Fibroblast of lung (primary cell): ENCODE data around the gene GPN1. TPM values are rescaled to one million over a fixed set of nuclear protein-coding genes. Genes with fewer than 3 reads are reported as not detected.

Source experiments
- DNase-seq, 2 donors: peaks; one replicate each; pipeline versions ENCODE4 v3.0.0 to v3.0.0-alpha.2; 2010; ENCODE audit warnings: low read depth in 2 of 2
- H2AFZ ChIP-seq: 2 replicates; pipeline ENCODE4 v1.5.1; 2012; ENCODE audit warnings: low read length, control low read depth, inconsistent platforms
- H3K27ac ChIP-seq: 2 replicates; pipeline ENCODE4 v1.5.1; 2011; ENCODE audit warnings: low read length, control low read depth; ENCODE audit not compliant: insufficient read depth
- H3K27me3 ChIP-seq: 2 replicates; pipeline ENCODE4 v1.5.1; 2011; ENCODE audit warnings: mild to moderate bottlenecking, low read length; ENCODE audit not compliant: control insufficient read depth, insufficient read depth
- H3K36me3 ChIP-seq: 2 replicates; pipeline ENCODE4 v1.5.1; 2011; ENCODE audit warnings: low read length; ENCODE audit not compliant: control insufficient read depth, insufficient read depth
- H3K4me1 ChIP-seq: 2 replicates; pipeline ENCODE4 v1.5.1; 2011; ENCODE audit warnings: low read length; ENCODE audit not compliant: control insufficient read depth, insufficient read depth; ENCODE audit errors: extremely low read depth
- H3K4me2 ChIP-seq: 2 replicates; pipeline ENCODE4 v1.5.1; 2011; ENCODE audit warnings: low read length, control low read depth; ENCODE audit not compliant: insufficient read depth; ENCODE audit errors: extremely low read depth
- H3K4me3 ChIP-seq, 4 experiments: fragments of 200-600 bp in 1 of 4; sonication (generic) in 1 of 4; replicated peaks in 1 of 4; 2 replicates each; pipeline ENCODE4 v1.5.1; 2011 to 2016; ENCODE audit warnings: low read length in 4 of 4, low read depth in 3 of 4, mild to moderate bottlenecking in 3 of 4, control low read depth in 2 of 4, inconsistent platforms in 1 of 4, mixed read lengths in 1 of 4; ENCODE audit not compliant: insufficient read depth in 1 of 4; ENCODE audit errors: control extremely low read depth in 1 of 4
- H3K79me2 ChIP-seq: 2 replicates; pipeline ENCODE4 v1.5.1; 2012; ENCODE audit warnings: mild to moderate bottlenecking, low read length, inconsistent platforms; ENCODE audit not compliant: control insufficient read depth, insufficient read depth
- H3K9ac ChIP-seq: 2 replicates; pipeline ENCODE4 v1.5.1; 2011; ENCODE audit warnings: mild to moderate bottlenecking, low read length, control low read depth; ENCODE audit not compliant: insufficient read depth
- H3K9me3 ChIP-seq: 2 replicates; pipeline ENCODE4 v1.5.1; 2012; ENCODE audit warnings: low read depth, low read length; ENCODE audit not compliant: control insufficient read depth, insufficient read depth
- H4K20me1 ChIP-seq: 2 replicates; pipeline ENCODE4 v1.5.1; 2011; ENCODE audit warnings: low read length; ENCODE audit not compliant: control insufficient read depth, insufficient read depth; ENCODE audit errors: extremely low read depth
- CTCF ChIP-seq, 2 donors: IDR thresholded peaks in 1 of 2; conservative IDR thresholded peaks in 1 of 2; 1 replicate in 1 of 2; 2 replicates in 1 of 2; pipeline ENCODE4 v1.5.1; 2011 to 2012; ENCODE audit warnings: low read length in 2 of 2, control low read depth in 1 of 2, inconsistent platforms in 1 of 2, low read depth in 1 of 2, mild to moderate bottlenecking in 1 of 2
- EZH2 ChIP-seq: IDR thresholded peaks from 2 replicates; pipeline ENCODE4 v1.5.1; 2012; ENCODE audit warnings: low read length, control low read depth, mild to moderate bottlenecking; ENCODE audit errors: missing control alignments
- polyA plus RNA-seq, 2 donors: library from polyadenylated mRNA; depleted of rRNA in 1 of 2; stranded (reverse) in 1 of 2; unstranded in 1 of 2; fragments of >200 nt; gene quantifications; 2 replicates each; pipeline ENCODE4 v1.2.1, GENCODE V29; 2011 to 2012; ENCODE audit warnings: missing spikeins in 1 of 2
- total RNA-seq: library from RNA; depleted of rRNA; stranded (reverse); fragments of >200 nt; gene quantifications from 2 replicates; pipeline ENCODE4 v1.2.1, GENCODE V29; 2014

Gene GPN1
- total and polyA plus RNA-seq, 2 donors (not counting 1 experiment from before 2014, with no cell fraction given) = 34.5 to 60.9 TPM

GRCh38 chr2:27615316-27615715, 13.5 kb upstream of the GPN1 start:
- no peak overlapping the region for H2AFZ ChIP-seq
- TF ChIP-seq CTCF (conservative IDR thresholded peaks at IDR 0.05 in 1 of 2, IDR thresholded peaks at IDR 0.05 in 1 of 2; ENCODE audit: low read depth in 1 of 2, low read length in 2 of 2) = no peak
- TF ChIP-seq EZH2 = no peak
- H3K79me2 ChIP-seq = no peaks in the 10 kb centered on the region
- H3K4me2 ChIP-seq = no peak overlapping the region
- no peak overlapping the region for H3K27ac ChIP-seq
- H4K20me1 ChIP-seq = no peaks in the 10 kb centered on the region
- H3K9ac ChIP-seq = no peak overlapping the region
- H3K36me3 ChIP-seq = peaks cover 8% of the 10 kb centered on the region
- peak in 1 of 2 donors; percentile 17 for DNase-seq
- H3K27me3 ChIP-seq = no peaks in the 10 kb centered on the region
- no peak overlapping the region for H3K4me3 ChIP-seq
- no peaks in the 10 kb centered on the region for H3K9me3 ChIP-seq
- no peaks in the 10 kb centered on the region for H3K4me1 ChIP-seq

GRCh38 chr2:27621524-27621923, 7.3 kb upstream of the GPN1 start:
- H3K79me2 ChIP-seq = no peaks in the 10 kb centered on the region
- H4K20me1 ChIP-seq = no peaks in the 10 kb centered on the region
- DNase-seq = no peak
- no peak overlapping the region for H3K4me2 ChIP-seq
- H3K9ac ChIP-seq = no peak overlapping the region
- H3K4me3 ChIP-seq = no peak overlapping the region
- TF ChIP-seq EZH2 (no peak), CTCF (conservative IDR thresholded peaks at IDR 0.05 in 1 of 2, IDR thresholded peaks at IDR 0.05 in 1 of 2; ENCODE audit: low read depth in 1 of 2, low read length in 2 of 2) (peak in 1 of 2 donors; percentile 20)
- no peaks in the 10 kb centered on the region for H3K27me3 ChIP-seq
- H2AFZ ChIP-seq = no peak overlapping the region
- H3K27ac ChIP-seq = no peak overlapping the region
- no peaks in the 10 kb centered on the region for H3K4me1 ChIP-seq
- no peaks in the 10 kb centered on the region for H3K9me3 ChIP-seq
- peaks cover 4% of the 10 kb centered on the region for H3K36me3 ChIP-seq

- no peaks in the 10 kb centered on the region for H3K27me3 ChIP-seq
- H3K4me1 ChIP-seq = no peaks in the 10 kb centered on the region
- H3K36me3 ChIP-seq = no peaks in the 10 kb centered on the region
- DNase-seq = peak; percentile 72 to 98
- no peak overlapping the region for H2AFZ ChIP-seq
- no peak overlapping the region for H3K27ac ChIP-seq
- H3K4me3 ChIP-seq = no peak overlapping the region
- no peak overlapping the region for H3K9ac ChIP-seq
- no peak overlapping the region for H3K4me2 ChIP-seq
- TF ChIP-seq EZH2 (no peak), CTCF (conservative IDR thresholded peaks at IDR 0.05 in 1 of 2, IDR thresholded peaks at IDR 0.05 in 1 of 2; ENCODE audit: low read depth in 1 of 2, low read length in 2 of 2) (no peak)
- no peaks in the 10 kb centered on the region for H3K9me3 ChIP-seq
- H4K20me1 ChIP-seq = no peaks in the 10 kb centered on the region
- H3K79me2 ChIP-seq = no peaks in the 10 kb centered on the region
Observed at GRCh38 chr2:27622921-27623384, 5.9 kb upstream of the GPN1 start.
